NCI-H526 (cell line): Measurements from ENCODE around the gene LANCL2.
"Not testable (repeated sequence)": the region's sequence is repeated elsewhere in the genome, so short reads cannot be mapped to it uniquely, and the experiment has no call there.

ENCODE experiments used
- DNase-seq, 2 experiments: peaks; one replicate each; lab custom pipeline; 2025; lab: John Stamatoyannopoulos, UW

Gene LANCL2

DNA sequence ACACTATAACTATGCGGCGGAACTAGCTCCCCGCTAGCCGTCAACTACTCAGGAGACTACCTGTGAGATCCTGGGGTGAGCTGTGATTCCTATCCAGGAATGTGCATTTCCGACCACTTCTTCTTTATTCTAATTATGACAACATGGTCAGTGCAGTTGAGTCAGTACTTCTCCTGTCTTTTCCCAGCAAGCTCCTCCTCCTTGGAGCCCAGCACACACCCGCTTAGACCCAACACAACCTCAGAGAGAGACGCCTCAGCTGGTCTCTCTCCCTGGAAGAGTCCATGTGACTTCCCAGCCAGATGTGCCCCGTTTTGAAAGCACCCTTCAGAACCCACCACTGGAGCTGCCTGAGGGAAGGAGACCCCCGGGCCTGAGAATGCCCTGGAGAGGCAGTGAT lies 106.5 kb downstream of the LANCL2 start:
- DNase-seq = not testable (repeated sequence)

DNA sequence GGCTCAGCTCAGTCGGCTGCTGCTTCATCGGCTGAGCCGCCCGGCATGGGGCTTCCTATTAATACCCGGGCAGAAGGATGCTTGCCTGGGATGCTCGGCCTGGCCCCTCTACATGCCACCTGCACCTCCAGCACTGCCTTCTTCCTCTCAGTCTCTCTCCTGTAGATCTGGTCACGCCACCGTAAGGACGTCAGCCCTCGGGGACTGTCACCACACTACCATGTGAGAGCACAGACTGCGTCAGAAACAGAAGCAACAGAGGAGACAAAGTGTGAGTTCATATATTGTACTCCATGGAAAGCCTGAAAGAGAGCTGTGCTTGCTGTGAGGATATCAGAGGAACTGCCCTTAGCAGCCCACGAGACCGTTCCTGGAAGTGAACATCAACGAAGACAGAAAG lies 107.3 kb downstream of the LANCL2 start:
- not testable (repeated sequence) for DNase-seq

DNA sequence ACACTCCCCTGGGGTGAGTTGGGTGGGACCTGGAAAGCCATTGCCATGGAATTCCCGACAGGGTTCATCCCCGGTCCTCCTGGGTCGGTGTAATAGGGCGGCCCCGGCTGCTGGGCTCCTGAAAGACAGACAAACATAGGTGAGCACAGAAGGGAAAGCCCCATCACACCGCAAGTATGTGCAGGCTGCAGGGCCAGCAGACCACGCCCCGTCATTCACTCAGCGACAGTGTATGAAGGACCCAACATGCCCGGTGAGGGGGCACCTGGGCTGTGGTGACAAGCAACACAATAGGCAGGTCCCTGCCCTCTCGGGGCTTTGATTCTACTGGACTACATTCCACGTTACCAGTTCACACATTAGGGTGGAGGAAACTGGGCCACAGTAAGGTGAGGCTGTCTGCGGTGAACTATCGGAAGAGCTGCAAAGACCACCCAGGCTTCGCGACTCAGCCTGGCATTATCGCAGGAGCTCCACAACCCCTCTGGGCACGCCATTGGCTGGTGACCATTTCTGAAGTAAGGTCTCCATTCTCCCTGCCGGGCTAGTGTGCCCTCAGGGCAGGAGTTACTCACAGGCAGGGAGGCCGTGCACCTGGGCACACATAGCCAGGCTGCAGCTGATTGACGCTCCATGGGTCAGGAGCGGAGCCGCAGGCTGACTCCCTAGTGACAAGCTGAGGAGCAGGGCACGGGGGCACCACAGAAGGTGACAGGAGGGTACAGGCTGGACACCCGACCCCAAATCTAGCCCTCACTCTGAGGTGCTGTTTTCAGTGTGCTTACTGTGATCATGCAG lies 108.0 kb downstream of the LANCL2 start:
- DNase-seq = no peak

DNA sequence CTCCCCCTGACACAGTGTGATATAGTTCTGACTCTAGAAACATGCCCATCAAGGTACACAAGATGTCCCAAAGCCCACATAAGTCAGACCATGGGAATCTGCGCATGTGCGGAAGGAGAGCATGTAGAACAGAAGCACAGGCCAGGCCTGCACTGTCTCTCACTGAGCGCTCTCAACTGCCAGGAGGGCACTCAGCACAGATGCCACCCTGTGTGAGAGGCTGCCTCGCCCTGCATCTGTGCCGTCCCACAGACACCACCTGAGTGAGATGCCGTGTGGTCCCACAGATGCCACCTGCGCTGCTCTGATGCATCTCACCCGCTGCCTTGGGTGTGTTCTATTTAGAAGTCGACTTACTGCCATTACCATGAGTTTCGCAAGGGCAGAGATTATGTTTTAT lies 108.8 kb downstream of the LANCL2 start:
- no peak for DNase-seq

DNA sequence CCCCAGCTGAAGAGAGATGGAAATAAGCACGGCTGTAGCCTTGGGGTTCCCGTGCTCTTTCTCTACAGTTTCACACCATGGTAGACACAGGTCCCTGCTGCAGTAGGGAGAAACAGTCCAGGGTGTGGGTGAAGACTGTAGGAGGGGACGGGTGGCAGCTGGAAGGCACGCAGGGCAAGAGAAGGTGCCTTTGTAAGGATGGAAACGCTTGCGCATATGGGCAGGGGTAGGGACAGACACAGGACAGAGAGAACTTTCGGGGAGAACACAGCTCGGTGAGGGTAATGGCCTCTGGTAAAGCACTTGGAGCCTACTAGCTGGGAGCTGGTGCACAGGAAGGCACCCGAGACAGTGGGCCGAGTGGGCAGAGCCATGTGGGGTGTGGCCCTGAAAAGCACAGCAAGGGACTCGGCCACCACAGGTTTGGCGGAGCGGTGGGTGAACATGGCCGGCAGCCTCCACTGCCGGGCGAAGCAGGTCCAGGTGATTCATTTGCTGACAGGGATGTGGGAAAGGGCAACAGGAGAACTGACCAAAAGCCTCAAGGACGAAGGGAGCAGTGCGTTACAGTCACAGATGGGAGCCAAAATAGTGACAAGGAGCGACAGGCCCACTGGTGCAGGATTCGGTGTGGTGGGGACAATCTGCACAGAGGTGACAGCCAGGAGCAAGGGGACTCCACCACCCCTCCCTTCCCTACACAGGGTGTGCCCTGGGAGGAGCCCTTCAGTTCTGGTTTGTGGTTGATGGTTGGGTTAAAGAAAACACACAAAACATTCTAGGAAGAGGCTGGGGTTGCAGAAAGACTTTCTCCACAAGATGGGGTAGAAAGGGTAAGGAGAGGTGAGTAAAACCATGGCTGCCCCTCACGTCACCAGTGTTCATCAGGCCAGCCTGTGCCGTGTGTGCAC lies 110.1 kb downstream of the LANCL2 start:
- no peak for DNase-seq

DNA sequence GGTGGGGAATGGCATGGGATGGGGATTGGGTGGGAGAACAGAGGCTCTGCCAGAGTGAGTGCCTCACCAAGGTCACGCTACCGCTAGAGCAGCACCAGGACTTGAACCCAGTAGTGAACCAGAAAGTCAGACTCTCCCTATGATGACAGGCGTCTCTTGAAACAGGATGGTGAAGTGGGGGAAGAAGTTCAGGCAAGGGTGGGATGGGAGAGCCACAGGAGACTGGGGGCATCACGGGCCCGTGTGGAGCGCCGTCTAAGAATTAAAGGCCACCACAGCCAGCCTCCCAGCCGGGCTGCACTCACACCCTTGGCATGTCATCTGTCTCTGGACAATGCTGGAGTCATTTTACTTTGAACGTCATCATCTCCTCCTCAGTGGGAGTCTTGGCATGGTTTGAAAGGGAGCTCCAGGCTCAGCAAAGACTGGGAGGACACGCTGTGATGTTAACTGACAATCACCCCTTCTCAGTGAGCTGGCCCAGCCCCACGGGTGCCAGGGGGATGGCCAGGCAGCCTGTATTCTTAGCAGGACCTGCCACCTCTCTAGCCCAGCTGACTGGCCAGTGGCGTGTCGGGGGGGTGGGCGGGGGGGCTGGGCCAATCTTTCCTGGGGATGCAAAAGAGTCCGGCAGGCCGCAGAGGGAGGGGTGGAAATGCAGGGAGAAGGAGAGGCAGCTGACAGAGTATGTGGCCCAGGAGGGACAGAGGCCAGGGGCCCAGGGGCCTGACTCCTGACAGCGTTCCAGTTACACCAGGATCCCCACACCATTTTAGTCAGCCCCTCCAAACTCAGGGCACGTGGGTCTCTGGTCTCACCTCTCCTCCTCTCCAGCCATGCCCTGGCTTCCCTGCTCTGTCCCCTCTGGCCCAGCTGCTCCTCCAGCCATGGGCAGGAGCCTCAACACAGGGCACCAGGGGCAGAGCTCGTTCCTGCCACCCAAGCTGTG lies 111.0 kb downstream of the LANCL2 start:
- no peak for DNase-seq

DNA sequence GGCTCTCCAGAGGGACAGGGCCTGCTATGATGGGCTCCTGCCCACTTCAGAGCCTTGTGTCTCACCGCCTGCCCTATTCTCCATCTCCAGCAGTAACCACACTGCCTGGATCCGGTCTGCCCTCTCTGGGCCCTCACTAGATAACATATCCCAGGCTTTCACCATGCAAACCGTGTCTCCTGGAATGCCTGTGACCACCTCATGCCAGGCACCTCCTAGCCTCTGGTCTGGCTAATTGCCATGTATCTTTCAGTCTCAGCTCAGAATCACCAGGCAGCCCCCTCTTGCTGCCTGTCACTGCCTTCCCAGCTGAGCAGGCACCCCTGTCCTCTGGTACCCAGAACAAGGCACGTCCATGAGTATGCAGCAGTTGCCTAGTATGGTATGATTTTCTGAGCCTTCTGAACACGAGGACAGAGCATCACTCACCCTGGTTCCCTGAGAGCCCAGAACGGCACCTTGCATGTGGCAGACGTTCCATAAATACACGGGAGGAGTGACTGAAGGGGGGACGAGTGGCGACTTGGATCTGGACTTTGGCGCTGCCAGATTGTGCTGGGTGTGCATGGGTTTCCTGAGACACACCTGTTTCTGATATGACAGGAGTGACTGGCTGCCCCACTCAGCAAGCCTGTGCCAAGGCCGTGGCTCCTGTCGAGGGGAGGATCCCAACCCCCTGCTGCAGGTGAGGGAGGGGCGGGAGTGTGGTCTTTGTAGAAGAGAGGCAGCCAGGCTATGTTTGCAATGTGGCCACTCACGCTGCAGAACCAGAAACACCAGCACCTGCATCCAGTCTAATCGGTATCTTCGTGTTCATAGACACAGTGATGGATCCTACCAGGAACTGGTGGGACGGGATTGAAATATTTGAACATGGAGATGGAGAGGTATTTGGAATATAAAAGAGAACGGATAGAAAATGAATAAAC lies 112.0 kb downstream of the LANCL2 start:
- no peak for DNase-seq

DNA sequence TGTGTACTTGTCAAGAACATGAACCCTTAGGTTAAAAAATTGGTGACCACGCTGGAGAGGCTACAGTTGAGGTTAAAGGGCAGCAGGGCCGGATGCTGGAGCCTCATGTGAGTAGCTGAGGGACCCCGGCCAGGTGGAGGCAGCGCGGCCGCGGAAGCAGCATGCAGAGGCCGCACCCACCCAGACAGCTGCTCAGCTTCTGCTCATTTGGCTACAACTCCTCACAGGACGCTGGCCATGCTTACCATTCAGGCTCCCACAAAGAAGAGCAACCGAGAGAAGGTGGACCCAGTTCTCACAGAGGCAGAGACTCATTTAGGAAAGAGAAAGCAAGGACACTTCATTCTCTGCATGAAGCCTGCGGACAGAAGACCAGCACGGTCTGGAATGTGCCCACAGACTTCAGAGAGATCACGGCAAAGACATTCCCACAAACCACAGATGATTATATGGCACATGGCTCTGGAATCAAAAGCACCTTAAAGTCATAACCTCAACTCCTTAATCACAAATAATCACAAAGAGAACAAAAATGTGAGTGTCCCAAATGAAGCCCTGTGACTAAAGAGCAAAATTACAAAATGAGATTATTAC lies 112.7 kb downstream of the LANCL2 start:
- no peak for DNase-seq

DNA sequence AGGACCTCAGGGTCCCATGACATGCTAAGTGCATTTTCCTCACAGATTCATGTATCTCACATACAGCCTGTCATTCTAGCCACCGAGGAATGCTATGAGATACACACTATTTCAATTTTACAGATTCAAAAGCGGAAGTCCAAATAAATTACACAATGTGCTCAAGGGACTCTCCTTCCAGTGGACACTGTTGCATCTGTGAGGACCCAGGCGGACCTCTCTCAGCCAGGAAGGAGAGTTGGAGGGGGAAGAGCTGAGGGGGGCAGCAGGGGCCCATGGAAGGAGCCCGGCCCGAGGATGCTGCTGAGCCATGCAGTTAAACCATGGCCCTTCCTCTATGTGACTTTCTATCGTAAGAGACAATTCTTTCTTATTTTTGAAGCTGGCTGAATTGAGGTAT lies 113.6 kb downstream of the LANCL2 start:
- DNase-seq = no peak

DNA sequence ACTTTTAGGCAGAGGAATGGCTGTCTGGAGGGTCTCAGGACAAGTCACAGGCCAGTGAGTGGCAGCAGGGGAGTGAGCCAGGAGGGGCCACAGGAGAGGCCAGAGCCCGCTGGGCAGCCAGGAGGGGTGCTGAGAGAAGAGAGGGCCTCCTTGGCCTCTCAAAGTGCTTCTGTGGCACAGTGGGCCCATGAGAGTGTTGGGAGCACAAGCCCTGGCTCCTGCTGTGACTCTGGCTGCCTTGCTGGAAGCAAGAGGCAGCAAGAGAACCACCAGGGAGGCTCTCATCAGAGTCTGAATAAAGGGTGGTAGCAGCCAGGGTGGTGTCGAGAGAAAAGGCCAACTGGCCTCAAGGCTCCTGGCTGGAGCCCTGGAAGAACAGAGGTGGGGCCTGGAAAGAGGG lies 116.0 kb downstream of the LANCL2 start:
- DNase-seq = no peak

DNA sequence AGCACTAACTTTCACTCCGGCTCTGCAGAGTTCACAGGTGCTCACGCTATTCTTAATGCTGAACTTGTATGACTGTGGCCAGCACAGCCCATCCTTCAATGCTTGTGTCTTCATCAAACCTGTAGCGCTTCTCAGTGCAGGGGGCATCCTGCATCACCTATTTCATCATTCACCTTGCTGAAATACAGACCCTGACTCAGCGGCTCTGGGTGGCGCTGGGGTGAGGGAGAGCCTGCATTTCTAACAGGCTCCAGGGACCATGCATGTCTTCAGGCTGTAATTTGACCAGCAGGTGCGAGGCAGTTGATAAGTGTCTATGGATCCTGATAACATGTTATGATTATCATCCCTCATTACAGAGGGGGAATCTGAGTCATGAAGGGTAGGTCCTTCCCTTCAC lies 117.9 kb downstream of the LANCL2 start:
- DNase-seq = no peak
